Measurements from ENCODE around the gene ZNF787. TPM values are rescaled to one million over a fixed set of nuclear protein-coding genes. Genes with fewer than 3 reads are reported as not detected.

Gene ZNF787
- total and polyA plus RNA-seq, 2 of the 8 experiments (the other 6 are each of a cell fraction or from before 2014, with no cell fraction given): 19.7 to 56.0 TPM

DNA sequence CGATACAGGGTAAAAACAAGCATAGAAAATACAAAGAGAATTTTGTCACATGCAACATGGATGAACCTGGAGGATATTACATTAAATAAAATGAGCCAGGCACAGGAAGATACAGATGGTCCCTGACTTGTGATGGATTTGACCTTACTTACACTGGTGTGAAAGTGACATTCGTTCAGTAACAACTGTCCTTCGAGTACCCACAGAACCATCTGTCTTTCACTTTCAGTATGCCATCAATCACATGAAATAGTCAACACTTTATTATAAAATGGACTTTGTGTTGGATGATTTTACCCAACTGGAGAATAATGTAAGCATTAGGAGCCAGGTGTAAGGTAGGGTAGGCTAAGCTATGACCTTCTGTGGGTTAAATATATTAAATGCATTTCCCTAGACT, 51.5 kb downstream of the ZNF787 start:
- no peak overlapping the region for H3K56ac ChIP-seq (replicated peaks; ENCODE audit: insufficient read length, low read depth, low read length)
- peaks cover 0 to 3% (median 0%) of the 10 kb centered on the region in 4 experiments; a peak in 2 of 7 replicates for H3K4me1 ChIP-seq (replicated peaks in 1 of 4; ENCODE audit: control insufficient read depth in 3 of 4, insufficient read depth in 4 of 4, low read length in 3 of 4)
- 47% methylated on average over 3 of the region's 3 CpGs; no CpG with 5 or more reads in 1 of the 2 experiments for WGBS, 2 experiments (ENCODE audit: extremely low coverage in 1 of 2, insufficient coverage in 1 of 2, insufficient read length in 1 of 2, insufficient replicate concordance in 2 of 2, low coverage in 1 of 2, low lambda C conversion rate in 2 of 2, missing lambda C conversion rate in 1 of 2)
- no peak overlapping the region for H3K9ac ChIP-seq (replicated peaks in 1 of 4; ENCODE audit: extremely low read depth in 1 of 4, low read depth in 3 of 4, low read length in 3 of 4)
- no peak overlapping the region for H3K4me3 ChIP-seq (ENCODE audit: extremely low read depth in 1 of 4, insufficient read depth in 2 of 4, low read depth in 3 of 4, low read length in 4 of 4)
- H2BK15ac ChIP-seq (ENCODE audit: low read length): no peak overlapping the region
- H2BK120ac ChIP-seq (replicated peaks; ENCODE audit: low read depth, low read length): no peak overlapping the region
- no peak overlapping the region for H4K8ac ChIP-seq (ENCODE audit: extremely low read depth, insufficient read depth, low read length)
- H3K27me3 ChIP-seq (replicated peaks in 1 of 4; ENCODE audit: control insufficient read depth in 3 of 4, extremely low read depth in 1 of 4, insufficient read depth in 3 of 4, low read length in 3 of 4): no peaks in the 10 kb centered on the region; a peak in 1 of 7 replicates
- H2BK20ac ChIP-seq (ENCODE audit: low read length): no peak overlapping the region
- H3K79me2 ChIP-seq (ENCODE audit: control insufficient read depth in 1 of 2, insufficient read depth in 2 of 2, low read length in 2 of 2): no peaks in the 10 kb centered on the region
- H2AK5ac ChIP-seq (ENCODE audit: low read depth, low read length): no peak overlapping the region
- 0 out of 4 replicates have a peak, but pooled peaks cover 2 to 5% of the 10 kb centered on the region in 2 experiments for H3K9me3 ChIP-seq (ENCODE audit: insufficient read depth in 2 of 2, low read depth in 1 of 2, low read length in 1 of 2)
- no peak overlapping the region for H4K91ac ChIP-seq (replicated peaks; ENCODE audit: insufficient read length, low read length)
- CTCF ChIA-PET (ENCODE audit: partially characterized antibody): interaction anchor here (0.7 to 6.4 kb wide), 5 partner anchors 12 to 690 kb away, joined by 3 to 36 read pairs (median 3); no protein-coding TSS in a partner anchor
- no peaks in the 10 kb centered on the region for H3K36me3 ChIP-seq (ENCODE audit: control insufficient read depth in 2 of 4, insufficient read depth in 4 of 4, low read length in 3 of 4)
- H3K14ac ChIP-seq (ENCODE audit: insufficient read length): no peak overlapping the region
- no peak overlapping the region for H3K4ac ChIP-seq (replicated peaks; ENCODE audit: insufficient read length, low read depth, low read length)
- H4K5ac ChIP-seq (ENCODE audit: insufficient read length, low read depth, low read length): no peak overlapping the region
- no peak overlapping the region for H3K4me2 ChIP-seq (ENCODE audit: insufficient read depth in 1 of 2, low read depth in 2 of 2, low read length in 2 of 2)
- H3K23ac ChIP-seq (ENCODE audit: insufficient read length): no peak overlapping the region
- H3K23me2 ChIP-seq (ENCODE audit: low read depth, low read length): no peaks in the 10 kb centered on the region
- TF ChIP-seq CEBPB (IDR thresholded peaks at IDR 0.05; ENCODE audit: low read depth, low read length): no peak
- no peak overlapping the region for H2BK5ac ChIP-seq (ENCODE audit: low read depth, low read length)
- POLR2A ChIA-PET (ENCODE audit: partially characterized antibody): interaction anchor here (0.7 to 1.2 kb wide), 2 partner anchors 11 to 186 kb away, joined by 3 read pairs; no protein-coding TSS in a partner anchor
- H3K27ac ChIP-seq (ENCODE audit: low read depth, low read length): no peak overlapping the region
- no peak overlapping the region for H2AFZ ChIP-seq (ENCODE audit: low read length)
- DNase-seq (ENCODE audit: low read depth in 1 of 2, low spot score in 2 of 2) (no peak), FAIRE-seq (no peak)
- no peak overlapping the region for H3K18ac ChIP-seq (ENCODE audit: extremely low read depth, low read length)
- H2BK12ac ChIP-seq (ENCODE audit: low read depth, low read length): no peak overlapping the region
- no peaks in the 10 kb centered on the region for H4K20me1 ChIP-seq (replicated peaks in 1 of 2; ENCODE audit: control insufficient read depth in 1 of 2, insufficient read depth in 2 of 2, low read length in 2 of 2)
- H3K79me1 ChIP-seq (ENCODE audit: low read depth, low read length): no peaks in the 10 kb centered on the region

All from H1 (cell line).